ENCODE measurements around the gene EMX2.
"Not testable (repeated sequence)": the region's sequence is repeated elsewhere in the genome, so short reads cannot be mapped to it uniquely, and the experiment has no call there.

Gene EMX2

GRCh38 chr10:117574498-117575146 lies 32.1 kb downstream of the EMX2 start:
- Histone ChIP-seq H3K4me3 (ENCODE audit: insufficient read length, low read depth) (no peak overlapping the region), H3K27me3 (ENCODE audit: insufficient read depth, insufficient read length) (no peaks in the 10 kb centered on the region), H3K36me3 (ENCODE audit: insufficient read depth, insufficient read length, low read length) (no peaks in the 10 kb centered on the region), H3K9me3 (ENCODE audit: insufficient read depth, low read length) (no peaks in the 10 kb centered on the region), H3K4me1 (ENCODE audit: insufficient read depth, insufficient read length) (no peaks in the 10 kb centered on the region), H3K9ac (ENCODE audit: insufficient read length, low read depth) (no peak overlapping the region)
- TF ChIP-seq ZNF274 (IDR thresholded peaks at IDR 0.05; ENCODE audit: low read depth, low read length) (no peak), SUZ12 (IDR thresholded peaks at IDR 0.05; ENCODE audit: extremely low read depth, insufficient read depth, insufficient read length) (no peak), YY1 (IDR thresholded peaks at IDR 0.05; ENCODE audit: insufficient read depth, insufficient read length) (no peak)
- no peak for DNase-seq (ENCODE audit: low read depth, low spot score)

GRCh38 chr10:117578490-117578889 lies 35.9 kb downstream of the EMX2 start:
- H3K4me3 ChIP-seq (ENCODE audit: insufficient read length, low read depth): no peak overlapping the region
- no peaks in the 10 kb centered on the region for H3K9me3 ChIP-seq (ENCODE audit: insufficient read depth, low read length)
- no peaks in the 10 kb centered on the region for H3K36me3 ChIP-seq (ENCODE audit: insufficient read depth, insufficient read length, low read length)
- no peaks in the 10 kb centered on the region for H3K4me1 ChIP-seq (ENCODE audit: insufficient read depth, insufficient read length)
- TF ChIP-seq YY1 (IDR thresholded peaks at IDR 0.05; ENCODE audit: insufficient read depth, insufficient read length) (no peak), SUZ12 (IDR thresholded peaks at IDR 0.05; ENCODE audit: extremely low read depth, insufficient read depth, insufficient read length) (no peak), ZNF274 (IDR thresholded peaks at IDR 0.05; ENCODE audit: low read depth, low read length) (no peak)
- no peak for DNase-seq (ENCODE audit: low read depth, low spot score)
- H3K9ac ChIP-seq (ENCODE audit: insufficient read length, low read depth): no peak overlapping the region
- H3K27me3 ChIP-seq (ENCODE audit: insufficient read depth, insufficient read length): no peaks in the 10 kb centered on the region

GRCh38 chr10:117578999-117579590 lies 36.5 kb downstream of the EMX2 start:
- no peak for DNase-seq (ENCODE audit: low read depth, low spot score)
- no peaks in the 10 kb centered on the region for H3K27me3 ChIP-seq (ENCODE audit: insufficient read depth, insufficient read length)
- H3K4me1 ChIP-seq (ENCODE audit: insufficient read depth, insufficient read length): no peaks in the 10 kb centered on the region
- H3K36me3 ChIP-seq (ENCODE audit: insufficient read depth, insufficient read length, low read length): no peaks in the 10 kb centered on the region
- H3K9me3 ChIP-seq (ENCODE audit: insufficient read depth, low read length): no peaks in the 10 kb centered on the region
- TF ChIP-seq ZNF274 (IDR thresholded peaks at IDR 0.05; ENCODE audit: low read depth, low read length) (no peak), SUZ12 (IDR thresholded peaks at IDR 0.05; ENCODE audit: extremely low read depth, insufficient read depth, insufficient read length) (no peak), YY1 (IDR thresholded peaks at IDR 0.05; ENCODE audit: insufficient read depth, insufficient read length) (no peak)
- no peak overlapping the region for H3K9ac ChIP-seq (ENCODE audit: insufficient read length, low read depth)
- no peak overlapping the region for H3K4me3 ChIP-seq (ENCODE audit: insufficient read length, low read depth)

GRCh38 chr10:117581961-117582360 lies 39.4 kb downstream of the EMX2 start:
- TF ChIP-seq SUZ12 (IDR thresholded peaks at IDR 0.05; ENCODE audit: extremely low read depth, insufficient read depth, insufficient read length) (no peak), YY1 (IDR thresholded peaks at IDR 0.05; ENCODE audit: insufficient read depth, insufficient read length) (no peak), ZNF274 (IDR thresholded peaks at IDR 0.05; ENCODE audit: low read depth, low read length) (no peak)
- no peak for DNase-seq (ENCODE audit: low read depth, low spot score)
- no peak overlapping the region for H3K4me3 ChIP-seq (ENCODE audit: insufficient read length, low read depth)
- H3K9me3 ChIP-seq (ENCODE audit: insufficient read depth, low read length): no peaks in the 10 kb centered on the region
- H3K9ac ChIP-seq (ENCODE audit: insufficient read length, low read depth): no peak overlapping the region
- no peaks in the 10 kb centered on the region for H3K27me3 ChIP-seq (ENCODE audit: insufficient read depth, insufficient read length)
- no peaks in the 10 kb centered on the region for H3K4me1 ChIP-seq (ENCODE audit: insufficient read depth, insufficient read length)
- no peaks in the 10 kb centered on the region for H3K36me3 ChIP-seq (ENCODE audit: insufficient read depth, insufficient read length, low read length)

- not testable (repeated sequence) for H3K9me3 ChIP-seq (ENCODE audit: insufficient read depth, low read length); H3K4me3 ChIP-seq (ENCODE audit: insufficient read length, low read depth); H3K9ac ChIP-seq (ENCODE audit: insufficient read length, low read depth); DNase-seq (ENCODE audit: low read depth, low spot score); H3K4me1 ChIP-seq (ENCODE audit: insufficient read depth, insufficient read length); H3K36me3 ChIP-seq (ENCODE audit: insufficient read depth, insufficient read length, low read length); H3K27me3 ChIP-seq (ENCODE audit: insufficient read depth, insufficient read length)
Measured at GRCh38 chr10:117584831-117585230, 42.3 kb downstream of the EMX2 start.

- Histone ChIP-seq H3K4me3 (ENCODE audit: insufficient read length, low read depth) (no peak overlapping the region), H3K27me3 (ENCODE audit: insufficient read depth, insufficient read length) (no peaks in the 10 kb centered on the region), H3K36me3 (ENCODE audit: insufficient read depth, insufficient read length, low read length) (no peaks in the 10 kb centered on the region), H3K4me1 (ENCODE audit: insufficient read depth, insufficient read length) (no peaks in the 10 kb centered on the region), H3K9ac (ENCODE audit: insufficient read length, low read depth) (no peak overlapping the region), H3K9me3 (ENCODE audit: insufficient read depth, low read length) (no peaks in the 10 kb centered on the region)
- no peak for TF ChIP-seq ZNF274 (IDR thresholded peaks at IDR 0.05; ENCODE audit: low read depth, low read length)
- TF ChIP-seq YY1 (IDR thresholded peaks at IDR 0.05; ENCODE audit: insufficient read depth, insufficient read length): no peak
- no peak for TF ChIP-seq SUZ12 (IDR thresholded peaks at IDR 0.05; ENCODE audit: extremely low read depth, insufficient read depth, insufficient read length)
- no peak for DNase-seq (ENCODE audit: low read depth, low spot score)
Measured at GRCh38 chr10:117587036-117587435, 44.5 kb downstream of the EMX2 start.

- Histone ChIP-seq H3K36me3 (ENCODE audit: insufficient read depth, insufficient read length, low read length) (no peaks in the 10 kb centered on the region), H3K9ac (ENCODE audit: insufficient read length, low read depth) (no peak overlapping the region), H3K27me3 (ENCODE audit: insufficient read depth, insufficient read length) (no peaks in the 10 kb centered on the region), H3K4me1 (ENCODE audit: insufficient read depth, insufficient read length) (no peaks in the 10 kb centered on the region), H3K9me3 (ENCODE audit: insufficient read depth, low read length) (no peaks in the 10 kb centered on the region), H3K4me3 (ENCODE audit: insufficient read length, low read depth) (no peak overlapping the region)
- TF ChIP-seq YY1 (IDR thresholded peaks at IDR 0.05; ENCODE audit: insufficient read depth, insufficient read length) (no peak), SUZ12 (IDR thresholded peaks at IDR 0.05; ENCODE audit: extremely low read depth, insufficient read depth, insufficient read length) (no peak), ZNF274 (IDR thresholded peaks at IDR 0.05; ENCODE audit: low read depth, low read length) (no peak)
- DNase-seq (ENCODE audit: low read depth, low spot score): no peak
Measured at GRCh38 chr10:117590101-117590875, 47.7 kb downstream of the EMX2 start.

Data from NT2/D1 (cell line).